Measurements from ENCODE around the gene RNPEPL1. TPM values are rescaled to one million over a fixed set of nuclear protein-coding genes. Genes with fewer than 3 reads are reported as not detected.
A peak's percentile ranks its signal among the peaks of the same experiment; 100 is the strongest.

RNPEPL1 gene
- total RNA-seq, 1 donor from 2014 or later, result 40.5 TPM

GRCh38 chr2:240627736-240628506, 59.6 kb downstream of the RNPEPL1 start:
- peak; percentile 58 for DNase-seq (ENCODE audit: extremely low spot score, unreplicated experiment)
- no peaks in the 10 kb centered on the region for H3K36me3 Mint-ChIP-seq
- no peak for TF ChIP-seq CTCF (conservative IDR thresholded peaks at IDR 0.05)
- H3K4me1 Mint-ChIP-seq (ENCODE audit: unreplicated experiment), result no peaks in the 10 kb centered on the region
- H3K27ac Mint-ChIP-seq, result no peak overlapping the region
- peaks cover under 1% of the 10 kb centered on the region for H3K9me3 Mint-ChIP-seq
- H3K4me3 Mint-ChIP-seq, result no peak overlapping the region
- H3K27me3 Mint-ChIP-seq, result no peaks in the 10 kb centered on the region

GRCh38 chr2:240628507-240628807, 60.2 kb downstream of the RNPEPL1 start:
- no peak overlapping the region for H3K27ac Mint-ChIP-seq
- no peak for TF ChIP-seq CTCF (conservative IDR thresholded peaks at IDR 0.05)
- H3K4me1 Mint-ChIP-seq (ENCODE audit: unreplicated experiment), result no peaks in the 10 kb centered on the region
- H3K9me3 Mint-ChIP-seq, result peaks cover 6% of the 10 kb centered on the region
- no peaks in the 10 kb centered on the region for H3K36me3 Mint-ChIP-seq
- H3K27me3 Mint-ChIP-seq, result no peaks in the 10 kb centered on the region
- peak; percentile 60 for DNase-seq (ENCODE audit: extremely low spot score, unreplicated experiment)
- no peak overlapping the region for H3K4me3 Mint-ChIP-seq

GRCh38 chr2:240628808-240629618, 60.7 kb downstream of the RNPEPL1 start:
- Mint-ChIP-seq H3K4me1 (ENCODE audit: unreplicated experiment) (no peaks in the 10 kb centered on the region), H3K9me3 (peaks cover 8% of the 10 kb centered on the region), H3K27ac (no peak overlapping the region), H3K36me3 (no peaks in the 10 kb centered on the region), H3K4me3 (no peak overlapping the region), H3K27me3 (no peaks in the 10 kb centered on the region)
- peak; percentile 68 for DNase-seq (ENCODE audit: extremely low spot score, unreplicated experiment)
- no peak for TF ChIP-seq CTCF (conservative IDR thresholded peaks at IDR 0.05)

GRCh38 chr2:240629619-240629967, 61.3 kb downstream of the RNPEPL1 start:
- H3K27ac Mint-ChIP-seq, result no peak overlapping the region
- no peaks in the 10 kb centered on the region for H3K4me1 Mint-ChIP-seq (ENCODE audit: unreplicated experiment)
- H3K4me3 Mint-ChIP-seq, result no peak overlapping the region
- H3K27me3 Mint-ChIP-seq, result no peaks in the 10 kb centered on the region
- H3K9me3 Mint-ChIP-seq, result peaks cover 8% of the 10 kb centered on the region
- TF ChIP-seq CTCF (conservative IDR thresholded peaks at IDR 0.05), result no peak
- no peak for DNase-seq (ENCODE audit: extremely low spot score, unreplicated experiment)
- no peaks in the 10 kb centered on the region for H3K36me3 Mint-ChIP-seq

- Mint-ChIP-seq H3K27me3 (no peaks in the 10 kb centered on the region), H3K4me3 (no peak overlapping the region), H3K36me3 (no peaks in the 10 kb centered on the region), H3K4me1 (ENCODE audit: unreplicated experiment) (no peaks in the 10 kb centered on the region), H3K27ac (no peak overlapping the region), H3K9me3 (peaks cover 8% of the 10 kb centered on the region)
- peak; percentile 71 for DNase-seq (ENCODE audit: extremely low spot score, unreplicated experiment)
- no peak for TF ChIP-seq CTCF (conservative IDR thresholded peaks at IDR 0.05)
These were observed 61.9 kb downstream of the RNPEPL1 start for GRCh38 chr2:240629968-240630770.

Other genes starting within 250 kb of the RNPEPL1 start
- 58.0 and 78.0 TPM in 2 replicates for gene GPC1, start 132.8 kb upstream of the RNPEPL1 start, total RNA-seq (ENCODE audit: low replicate concordance)
- gene ANKMY1, start 10.5 kb upstream of the RNPEPL1 start, total RNA-seq (ENCODE audit: low replicate concordance), result 13.4 and 16.8 TPM in 2 replicates
- gene DUSP28, start 8.1 kb upstream of the RNPEPL1 start, total RNA-seq (ENCODE audit: low replicate concordance), result 4.3 and 6.4 TPM in 2 replicates
- 36.3 and 55.2 TPM in 2 replicates for gene CAPN10, start 18.2 kb downstream of the RNPEPL1 start, total RNA-seq (ENCODE audit: low replicate concordance)
- gene GPR35, start 57.0 kb downstream of the RNPEPL1 start, total RNA-seq (ENCODE audit: low replicate concordance), result 3.6 and 3.9 TPM in 2 replicates
- gene AQP12B, start 114.4 kb downstream of the RNPEPL1 start, total RNA-seq (ENCODE audit: low replicate concordance), result 0.10 and 0.43 TPM in 2 replicates
- gene AQP12A, start 123.4 kb downstream of the RNPEPL1 start, total RNA-seq (ENCODE audit: low replicate concordance), result 0.97 TPM in 1 of 2 replicates, not detected in the other